Measurements from ENCODE around the gene BHLHE23.
A peak's percentile ranks its signal among the peaks of the same experiment; 100 is the strongest.

Gene BHLHE23

DNA sequence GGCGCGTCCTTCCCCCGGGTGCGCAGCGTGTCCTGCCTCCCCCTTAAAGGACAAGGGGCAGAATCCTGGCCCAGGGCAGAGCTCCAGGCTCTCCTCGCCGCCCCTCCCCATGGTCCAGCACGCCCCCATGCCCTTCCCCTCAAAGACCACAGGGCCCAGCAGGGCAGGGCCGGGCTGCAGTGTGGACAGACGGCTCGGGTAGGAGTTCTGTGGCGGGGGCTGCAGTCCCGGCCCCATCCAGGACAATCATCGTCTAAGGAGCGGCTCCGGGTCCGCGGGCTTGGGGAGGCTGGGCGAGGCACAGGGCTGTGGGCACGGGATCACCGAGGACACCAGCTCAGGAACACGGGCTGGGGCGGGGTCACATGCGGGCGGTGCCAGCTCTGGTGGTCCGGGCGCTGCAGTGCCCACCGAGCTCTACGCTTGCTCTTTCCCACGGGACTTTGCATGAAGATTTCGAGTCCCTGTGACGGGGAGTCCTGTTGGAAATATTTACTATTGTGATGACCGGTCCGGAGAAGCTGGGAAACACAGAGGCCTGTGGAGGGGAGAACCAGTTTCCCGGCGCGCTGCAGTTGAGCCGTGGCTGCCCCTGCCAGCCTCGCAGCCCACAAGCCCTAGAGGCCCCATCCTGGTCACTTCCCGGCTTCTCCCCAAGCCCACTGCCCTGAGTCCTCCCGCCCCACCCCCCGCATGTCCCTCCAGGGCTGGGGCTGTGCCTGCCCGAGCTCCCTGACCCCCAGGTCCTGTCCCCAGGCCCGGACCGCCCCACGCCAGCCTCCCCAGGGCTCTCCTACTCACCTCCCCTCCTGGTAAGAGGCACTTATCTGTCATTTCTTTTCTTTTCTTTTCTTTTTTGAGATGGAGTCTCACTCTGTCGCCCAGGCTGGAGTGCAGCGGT, 33.7 kb downstream of the BHLHE23 start:
- DNase-seq (ENCODE audit: low read depth): no peak

- peak; percentile 65 for DNase-seq (ENCODE audit: low read depth)
These were observed 34.6 kb downstream of the BHLHE23 start for GRCh38 chr20:62971950-62972844.

GRCh38 chr20:62971211-62971949, 35.4 kb downstream of the BHLHE23 start:
- no peak for DNase-seq (ENCODE audit: low read depth)

- no peak for DNase-seq (ENCODE audit: low read depth)
These were observed 36.2 kb downstream of the BHLHE23 start for GRCh38 chr20:62970307-62971210.

GRCh38 chr20:62969939-62970306, 36.8 kb downstream of the BHLHE23 start:
- DNase-seq (ENCODE audit: low read depth): no peak

DNA sequence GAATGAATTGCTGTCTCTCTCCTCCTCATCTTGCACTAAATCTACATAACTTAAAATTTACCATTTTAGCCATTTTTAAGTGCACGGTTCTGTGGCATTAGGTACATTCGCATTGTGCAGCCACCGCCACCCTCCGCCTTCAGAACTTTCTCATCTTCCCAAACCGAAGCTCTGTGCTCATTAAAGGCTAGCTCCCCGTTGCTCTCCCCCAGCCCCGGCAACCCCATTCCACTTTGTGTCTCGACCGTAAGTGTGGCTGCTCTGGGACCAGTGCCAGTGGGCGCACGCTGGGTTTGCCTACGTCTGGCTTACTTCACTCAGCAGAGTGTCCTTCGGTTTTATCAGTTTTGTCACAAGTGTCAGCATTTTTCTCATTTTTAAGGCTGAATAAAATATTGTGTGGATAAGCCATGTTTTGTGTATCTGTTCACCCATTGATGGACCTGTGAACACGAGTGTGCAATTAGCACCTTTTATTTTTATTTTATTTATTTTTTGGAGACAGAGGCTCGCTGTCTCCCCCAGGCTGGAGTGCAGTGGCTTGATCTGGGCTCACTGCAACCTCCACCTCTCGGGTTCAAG, 37.5 kb downstream of the BHLHE23 start:
- no peak for DNase-seq (ENCODE audit: low read depth)

DNA sequence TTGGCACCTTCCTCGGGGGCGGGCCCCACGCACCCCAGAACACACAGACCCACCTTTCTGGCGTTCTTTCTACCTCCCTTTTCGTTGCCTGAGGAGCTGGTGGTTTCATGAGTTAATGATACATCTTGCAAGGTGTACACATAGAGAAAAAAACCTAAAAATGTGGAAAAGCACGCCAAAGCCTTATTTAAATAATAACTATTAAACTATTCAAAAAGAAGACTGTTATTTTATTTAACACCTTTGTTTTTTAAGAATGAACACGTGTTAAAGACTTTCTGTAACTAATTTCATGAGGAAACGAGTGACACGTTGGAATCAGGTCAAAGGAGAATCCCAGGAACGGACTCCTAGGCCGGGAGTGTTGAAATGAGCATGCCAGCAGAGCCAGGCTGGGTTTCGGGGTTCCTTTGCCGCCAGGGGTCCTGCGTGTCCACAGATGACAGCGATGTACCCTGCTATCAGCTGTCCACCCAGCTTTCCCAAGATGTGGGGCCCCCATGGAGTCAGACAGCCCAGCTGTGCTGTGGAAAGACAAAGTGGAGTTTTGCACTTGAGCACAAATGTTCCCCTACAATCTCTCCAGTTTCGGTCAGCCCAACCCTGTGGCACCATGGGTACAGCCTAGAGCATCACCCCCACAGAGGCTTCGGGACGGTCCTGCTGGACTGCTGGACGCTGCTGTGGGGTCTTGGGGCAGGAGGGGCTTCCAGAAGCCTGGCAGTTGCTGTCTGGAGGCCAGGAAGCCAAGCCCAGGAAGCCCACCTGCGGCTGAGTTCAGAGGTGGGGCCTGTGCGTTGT, 38.2 kb downstream of the BHLHE23 start:
- no peak for DNase-seq (ENCODE audit: low read depth)

DNA sequence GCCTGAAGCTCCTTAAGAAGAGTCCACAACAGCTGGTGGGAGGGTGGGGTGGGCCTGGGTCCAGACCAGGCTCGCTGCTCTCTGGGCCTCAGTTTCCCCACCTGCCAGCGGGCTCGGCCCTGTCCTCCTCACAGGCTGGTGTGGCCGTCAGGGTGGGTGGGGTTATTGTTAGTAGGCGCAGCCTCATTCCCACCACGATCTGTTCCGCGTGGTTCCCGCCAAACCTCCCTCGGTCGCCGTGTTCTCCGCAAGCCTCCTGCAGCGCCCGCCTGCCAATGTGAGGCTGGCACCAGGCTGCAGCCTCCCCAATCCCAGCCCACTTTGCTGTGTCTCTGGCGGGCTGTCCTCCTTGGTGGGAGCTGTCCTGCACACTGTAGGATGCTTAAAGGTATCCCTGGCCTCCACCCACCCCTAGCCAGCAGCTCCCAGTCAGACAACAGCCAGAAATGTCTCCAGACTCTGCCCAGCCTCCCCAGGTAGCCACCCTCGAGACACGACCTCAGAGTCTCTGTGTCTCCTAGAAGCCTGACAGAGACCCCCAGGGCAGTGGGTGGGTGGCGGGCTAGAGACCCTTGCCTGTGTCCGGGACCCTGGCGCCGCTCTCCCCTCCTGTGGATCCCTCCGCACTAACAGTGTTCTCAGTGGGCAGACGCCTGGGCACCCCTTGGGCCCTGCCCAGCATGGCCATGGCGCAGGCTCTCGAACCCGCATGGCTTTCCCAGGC, 39.0 kb downstream of the BHLHE23 start:
- no peak for DNase-seq (ENCODE audit: low read depth)

GRCh38 chr20:62967149-62967501, 39.6 kb downstream of the BHLHE23 start:
- DNase-seq (ENCODE audit: low read depth): no peak

DNA sequence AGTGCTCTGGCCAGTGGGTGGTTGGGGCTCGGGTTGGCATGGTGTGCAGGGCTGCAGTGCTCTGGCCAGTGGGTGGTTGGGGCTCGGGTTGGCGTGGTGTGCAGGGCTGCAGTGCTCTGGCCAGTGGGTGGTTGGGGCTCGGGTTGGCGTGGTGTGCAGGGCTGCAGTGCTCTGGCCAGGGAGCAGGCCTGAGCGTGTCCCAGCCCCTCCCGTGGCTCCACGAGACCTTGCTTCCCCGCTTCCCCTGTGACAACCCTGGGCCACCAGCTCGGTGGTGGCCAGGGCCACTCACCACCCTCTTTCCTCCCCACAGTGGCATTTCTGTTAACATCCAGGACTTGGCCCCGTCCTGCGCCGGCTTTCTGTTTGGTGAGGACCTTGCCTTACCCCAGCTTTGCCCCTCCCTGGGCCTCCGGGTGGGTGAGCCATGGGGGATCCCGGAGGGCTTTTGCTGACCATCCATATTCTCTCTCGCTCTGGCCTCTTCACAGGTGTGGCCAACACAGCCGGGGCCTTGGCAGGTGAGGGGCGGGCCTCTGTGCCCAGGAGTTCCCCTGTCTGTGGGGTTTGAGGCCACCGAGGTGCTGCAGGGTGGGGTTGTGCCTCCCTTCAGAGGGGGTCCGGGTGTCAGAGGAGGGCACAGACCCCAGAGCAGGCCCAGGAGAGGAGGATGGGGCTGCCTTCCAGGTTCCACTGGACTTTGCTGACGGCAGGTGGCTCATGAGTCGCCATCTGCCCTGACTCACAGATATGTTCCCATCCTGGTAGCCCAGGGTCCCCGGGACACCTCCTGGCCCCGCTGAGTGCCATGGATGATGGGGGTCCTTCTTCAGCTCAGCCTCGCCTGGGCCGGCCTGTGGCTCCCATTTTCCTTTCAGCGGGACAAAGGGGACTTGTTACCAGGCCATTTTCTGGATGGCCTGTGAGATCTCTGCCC, 40.3 kb downstream of the BHLHE23 start:
- DNase-seq (ENCODE audit: low read depth): no peak

GRCh38 chr20:62965363-62965771, 41.4 kb downstream of the BHLHE23 start:
- no peak for DNase-seq (ENCODE audit: low read depth)

DNA sequence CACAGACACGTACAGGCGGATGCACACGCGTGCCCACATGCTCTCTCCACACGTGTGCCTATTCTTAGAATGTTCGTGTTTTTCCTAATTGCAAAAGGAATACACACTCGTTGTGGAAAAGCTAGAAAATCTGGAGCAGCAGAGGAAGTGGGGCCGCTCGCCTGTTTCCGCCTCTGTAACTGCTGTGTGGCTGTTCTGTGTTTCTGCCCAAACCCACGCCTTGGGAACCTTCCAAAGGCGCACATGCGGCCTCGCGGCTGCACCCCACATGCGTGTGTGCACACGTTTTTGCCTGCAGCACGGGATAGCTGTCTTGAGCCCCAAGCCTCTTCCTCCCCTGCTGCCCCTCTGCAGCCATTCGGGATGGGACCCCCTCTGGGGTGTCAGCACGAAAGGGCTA, 42.1 kb downstream of the BHLHE23 start:
- no peak for DNase-seq (ENCODE audit: low read depth)

GRCh38 chr20:62963614-62964397, 43.0 kb downstream of the BHLHE23 start:
- DNase-seq (ENCODE audit: low read depth): no peak

DNA sequence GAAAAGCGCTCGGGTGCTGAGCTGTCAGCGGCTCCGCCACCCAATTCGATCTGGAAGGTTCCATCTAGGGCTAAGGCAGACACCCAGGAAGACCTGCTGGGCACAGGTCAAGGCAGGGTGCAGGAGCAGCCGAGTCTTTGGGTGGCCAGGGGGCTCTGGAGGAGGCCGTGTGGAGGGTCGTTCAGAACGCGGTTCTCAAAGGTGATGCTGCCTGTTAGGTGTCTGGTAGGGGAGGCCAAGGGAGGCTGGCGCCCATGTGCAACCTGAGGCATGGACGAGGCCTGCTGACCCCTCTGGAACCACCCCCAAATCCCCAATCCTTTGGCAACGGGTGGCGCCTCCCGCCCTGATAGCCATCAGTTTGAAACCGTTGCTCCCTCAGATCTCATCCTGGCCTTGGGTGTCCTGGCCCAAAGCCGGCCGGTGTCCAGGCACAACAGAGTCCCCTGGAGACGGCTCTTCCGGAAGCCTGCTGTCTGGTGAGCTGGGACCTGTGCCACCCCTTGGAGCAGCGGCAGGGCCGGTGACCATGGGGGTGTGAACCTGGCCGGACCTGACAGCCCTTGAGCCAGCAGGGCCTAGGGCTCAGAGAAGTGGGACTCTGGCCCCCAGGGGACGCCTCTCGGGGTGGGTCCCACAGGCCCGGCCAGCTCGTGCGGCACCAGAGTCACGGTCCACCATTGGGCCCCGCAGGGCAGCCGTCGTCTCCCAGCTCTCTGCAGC, 43.7 kb downstream of the BHLHE23 start:
- no peak for DNase-seq (ENCODE audit: low read depth)

DNA sequence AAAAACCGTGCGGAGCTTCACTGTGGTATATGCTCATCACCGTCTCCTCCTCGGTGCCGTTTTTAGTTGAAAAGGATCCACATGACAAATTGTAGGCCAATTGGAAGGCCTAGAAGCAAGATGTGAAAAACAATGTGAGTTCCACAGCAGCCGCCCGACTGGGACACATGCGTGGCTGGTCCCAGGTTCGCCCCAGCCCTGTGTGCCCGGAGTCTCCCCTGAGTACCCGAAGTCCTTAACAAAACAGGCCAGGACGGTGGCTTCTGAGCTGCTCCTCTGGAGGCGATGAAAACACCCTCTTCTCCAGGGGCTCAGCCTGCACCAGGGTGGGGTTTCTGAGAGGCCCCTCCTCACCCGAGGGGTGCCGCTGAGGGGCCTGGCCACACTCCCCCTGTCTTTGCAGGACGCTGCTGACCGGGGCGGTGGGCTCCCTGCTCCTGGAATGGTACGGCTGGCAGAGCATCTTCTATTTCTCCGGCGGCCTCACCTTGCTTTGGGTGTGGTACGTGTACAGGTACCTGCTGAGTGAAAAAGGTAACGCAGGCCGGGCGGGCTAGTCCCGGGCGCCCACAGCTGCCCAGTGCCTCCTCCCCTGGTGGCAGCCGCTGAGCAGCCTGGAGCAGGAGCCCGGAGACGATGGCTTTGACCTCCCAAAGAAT, 44.4 kb downstream of the BHLHE23 start:
- no peak for DNase-seq (ENCODE audit: low read depth)

GRCh38 chr20:62961799-62962198, 45.0 kb downstream of the BHLHE23 start:
- no peak for DNase-seq (ENCODE audit: low read depth)

Measured in activated T-helper 1 cell treated with Interleukin-2 at 50 U/mL for 16 hours (primary cell).